ENCODE data around the gene LDB3. TPM values are rescaled to one million over a fixed set of nuclear protein-coding genes. Genes with fewer than 3 reads are reported as not detected.
A peak's percentile ranks its signal among the peaks of the same experiment; 100 is the strongest.

The LDB3 gene
- total and polyA plus RNA-seq, 2 of the 8 experiments (the other 6 are each of a cell fraction or from before 2014, with no cell fraction given) = 0.20 to 0.43 TPM

- TF ChIP-seq, protein P1, sequence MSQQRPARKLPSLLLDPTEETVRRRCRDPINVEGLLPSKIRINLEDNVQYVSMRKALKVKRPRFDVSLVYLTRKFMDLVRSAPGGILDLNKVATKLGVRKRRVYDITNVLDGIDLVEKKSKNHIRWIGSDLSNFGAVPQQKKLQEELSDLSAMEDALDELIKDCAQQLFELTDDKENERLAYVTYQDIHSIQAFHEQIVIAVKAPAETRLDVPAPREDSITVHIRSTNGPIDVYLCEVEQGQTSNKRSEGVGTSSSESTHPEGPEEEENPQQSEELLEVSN (IDR thresholded peaks at IDR 0.05) = no peak
- TF ChIP-seq NANOG (IDR thresholded peaks at IDR 0.05; ENCODE audit: insufficient read depth, low read depth, low read length, poor library complexity, severe bottlenecking) (no peak), BACH1 (IDR thresholded peaks at IDR 0.05; ENCODE audit: low read length) (no peak), BCL11A (IDR thresholded peaks at IDR 0.05; ENCODE audit: low read depth in 2 of 2, low read length in 2 of 2) (no peak), SP2 (IDR thresholded peaks at IDR 0.05; ENCODE audit: low read length) (no peak), TCF12 (IDR thresholded peaks at IDR 0.05; ENCODE audit: low read depth, low read length) (no peak), RNF2 (IDR thresholded peaks at IDR 0.05; ENCODE audit: borderline replicate concordance, low read depth, low read length, missing control alignments, poor library complexity, severe bottlenecking) (no peak), POLR2A (IDR thresholded peaks at IDR 0.05; ENCODE audit: control extremely low read depth in 1 of 2, low read depth in 2 of 2, low read length in 2 of 2) (peak in 1 of 2 experiments; percentile 56; a peak in 1 of 3 replicates), NRF1 (IDR thresholded peaks at IDR 0.05; ENCODE audit: low read depth, low read length) (no peak), RBBP5 (IDR thresholded peaks at IDR 0.05; ENCODE audit: borderline replicate concordance, low read depth, low read length) (peak; percentile 29; the same call in 1 of the 2 replicates), SP4 (IDR thresholded peaks at IDR 0.05; ENCODE audit: low read length) (no peak), MAFK (IDR thresholded peaks at IDR 0.05; ENCODE audit: low read depth, low read length) (no peak), SAP30 (IDR thresholded peaks at IDR 0.05; ENCODE audit: insufficient read depth, insufficient replicate concordance, low read length) (no peak), TEAD4 (IDR thresholded peaks at IDR 0.05; ENCODE audit: low read depth, low read length) (no peak), ZNF274 (IDR thresholded peaks at IDR 0.05; ENCODE audit: borderline replicate concordance, extremely low read depth, low read length) (no peak), SIN3A (conservative IDR thresholded peaks at IDR 0.05 in 1 of 2, IDR thresholded peaks at IDR 0.05 in 1 of 2; ENCODE audit: low read depth in 1 of 2, low read length in 2 of 2) (no peak), POLR2AphosphoS5 (IDR thresholded peaks at IDR 0.05; ENCODE audit: low read depth, low read length) (peak; percentile 63), CREB1 (IDR thresholded peaks at IDR 0.05) (no peak), KDM1A (IDR thresholded peaks at IDR 0.05; ENCODE audit: borderline replicate concordance, low read length) (no peak), MAX (IDR thresholded peaks at IDR 0.05) (peak; percentile 17; the same call in 1 of the 2 replicates), SIX5 (IDR thresholded peaks at IDR 0.05; ENCODE audit: low read depth, low read length) (no peak)
These were observed 88.3 kb downstream of the LDB3 start, which contains the start of gene BMPR1A (continued) for GRCh38 chr10:86756511-86757112.

All from H1 (cell line).